Subcutaneous preadipocyte (primary cell): ENCODE results near the gene SGF29. TPM values are rescaled to one million over a fixed set of nuclear protein-coding genes. Genes with fewer than 3 reads are reported as not detected.

Source experiments
- total RNA-seq: library from RNA; depleted of rRNA; stranded (reverse); fragments of >200 nt; gene quantifications from 2 replicates; pipeline ENCODE4 v1.2.3, GENCODE V29; 2012

The SGF29 gene
- 8.8 and 9.0 TPM in 2 replicates for total RNA-seq

GRCh38 chr16:28553776-28554633 is at the start of gene SGF29:
TSS of gene SGF29 (plus strand) at chr16:28553920. CDS start at chr16:28581070, 27,150 bp downstream.

GRCh38 chr16:28538733-28539596 is 14.8 kb upstream of the SGF29 start, which contains the start of gene NUPR1:
TSS of gene NUPR1 (minus strand) at chr16:28538974. CDS start at chr16:28538907, 67 bp downstream.

GRCh38 chr16:28596840-28597691 is 43.3 kb downstream of the SGF29 start, which contains the start of gene SULT1A2:
TSS of gene SULT1A2 (minus strand) at chr16:28597050. CDS start at chr16:28595930, 1,120 bp downstream.

GRCh38 chr16:28609631-28610594 is 56.2 kb downstream of the SGF29 start, which contains the start of gene SULT1A1:
TSS of gene SULT1A1 (minus strand) at chr16:28610044. CDS start at chr16:28608855, 1,189 bp downstream.

GRCh38 chr16:28637765-28638164 is 84.0 kb downstream of the SGF29 start, which contains the start of gene NPIPB8:
TSS of gene NPIPB8 (plus strand) at chr16:28638065. CDS start at chr16:28638361, 296 bp downstream.

Other genes starting within 250 kb of the SGF29 start
- gene NPIPB6, start 190.4 kb upstream of the SGF29 start, total RNA-seq = not detected in 2 replicates
- 98.3 and 103 TPM in 2 replicates for gene EIF3CL, start 150.1 kb upstream of the SGF29 start, total RNA-seq
- not detected in 2 replicates for gene NPIPB7, start 81.6 kb upstream of the SGF29 start, total RNA-seq
- 13.2 and 14.3 TPM in 2 replicates for gene CLN3, start 61.8 kb upstream of the SGF29 start, total RNA-seq
- not detected in 2 replicates for gene APOBR, start 59.3 kb upstream of the SGF29 start, total RNA-seq
- not detected in 2 replicates for gene IL27, start 47.1 kb upstream of the SGF29 start, total RNA-seq
- 7.2 and 11.0 TPM in 2 replicates for gene NUPR1, start 14.9 kb upstream of the SGF29 start, total RNA-seq
- gene SULT1A2, start 43.1 kb downstream of the SGF29 start, total RNA-seq = not detected in 2 replicates
- 0.20 and 0.37 TPM in 2 replicates for gene SULT1A1, start 56.1 kb downstream of the SGF29 start, total RNA-seq
- 0.39 TPM in 1 of 2 replicates, not detected in the other for gene NPIPB8, start 84.1 kb downstream of the SGF29 start, total RNA-seq
- 112 and 118 TPM in 2 replicates for gene EIF3C, start 157.5 kb downstream of the SGF29 start, total RNA-seq
- gene NPIPB9, start 197.9 kb downstream of the SGF29 start, total RNA-seq = 2.2 and 2.7 TPM in 2 replicates